GM18873 (cell line): ENCODE measurements around the gene KIDINS220.
A peak's percentile ranks its signal among the peaks of the same experiment; 100 is the strongest.

ENCODE experiments used
- ATAC-seq: cut with Tn5 transposase; IDR thresholded peaks from one replicate; pipeline ENCODE4 v1.9.1; 2021; ENCODE audit warnings: mild to moderate bottlenecking, moderate library complexity, moderate number of reproducible peaks; ENCODE audit not compliant: unreplicated experiment, low FRiP score

The KIDINS220 gene

DNA sequence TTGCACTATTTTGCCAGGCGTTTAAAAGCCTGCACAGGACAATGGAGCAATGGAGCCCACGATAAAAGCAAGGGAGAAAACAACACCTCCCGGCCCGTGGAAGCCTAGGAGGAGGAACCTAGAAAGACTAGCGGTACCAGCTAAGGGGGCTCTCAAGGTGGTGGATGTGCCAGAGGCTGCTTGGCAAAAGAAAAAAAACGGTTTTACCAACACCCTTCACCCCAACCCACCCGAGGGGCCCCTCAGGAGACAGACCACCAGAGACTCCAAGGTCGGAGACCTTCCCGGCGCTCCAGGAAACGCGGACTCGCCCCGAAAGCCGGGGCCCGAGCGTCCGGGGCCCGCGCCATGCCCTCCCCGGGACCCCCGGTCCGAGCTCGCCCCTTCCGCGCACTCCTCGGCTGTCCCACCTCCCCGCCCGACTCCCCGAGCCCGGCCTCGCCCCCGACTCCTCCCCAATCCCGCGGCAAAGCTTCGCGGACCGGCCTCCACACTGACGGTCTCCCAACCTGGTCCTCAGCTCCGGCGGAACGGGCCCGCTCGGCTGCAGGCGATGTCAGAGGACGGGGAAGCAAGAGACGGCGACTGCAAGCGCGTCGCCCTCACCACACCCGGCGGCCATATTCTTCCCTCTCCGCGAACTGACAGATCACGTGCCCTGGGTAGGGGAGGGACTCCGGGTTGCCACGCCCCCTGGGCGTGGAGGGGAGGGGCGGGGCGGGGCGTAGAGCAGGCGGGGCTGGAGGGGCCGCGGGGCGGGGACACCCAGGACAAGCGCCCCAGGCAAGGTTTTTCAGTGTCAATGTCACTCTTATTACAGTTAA, at the start of gene KIDINS220:
TSS of gene KIDINS220 (minus strand) at position 643 of the 824 bp plus-strand sequence. CDS start 10,520 bp downstream, outside the sequence.
- ATAC-seq, result peak; percentile 80

DNA sequence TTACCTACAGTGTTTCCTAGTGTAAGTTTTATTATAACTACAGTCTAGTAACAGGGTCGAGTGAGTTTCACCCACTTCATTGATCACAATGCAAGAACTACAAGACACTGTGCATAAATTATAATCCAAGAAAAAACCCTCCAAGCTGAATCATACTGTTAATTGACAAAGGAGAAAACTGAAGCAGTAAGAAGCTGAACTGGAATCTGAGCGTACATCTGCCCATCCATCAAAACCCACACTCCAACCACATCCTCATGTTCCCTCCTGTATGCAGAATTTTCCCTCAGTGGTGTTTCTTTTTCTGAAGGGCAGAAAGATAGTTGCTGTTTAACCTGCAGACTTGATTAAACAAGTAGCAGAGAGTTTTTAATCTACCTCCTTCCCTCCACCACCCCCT, 49.5 kb upstream of the KIDINS220 start:
- ATAC-seq, result no peak

DNA sequence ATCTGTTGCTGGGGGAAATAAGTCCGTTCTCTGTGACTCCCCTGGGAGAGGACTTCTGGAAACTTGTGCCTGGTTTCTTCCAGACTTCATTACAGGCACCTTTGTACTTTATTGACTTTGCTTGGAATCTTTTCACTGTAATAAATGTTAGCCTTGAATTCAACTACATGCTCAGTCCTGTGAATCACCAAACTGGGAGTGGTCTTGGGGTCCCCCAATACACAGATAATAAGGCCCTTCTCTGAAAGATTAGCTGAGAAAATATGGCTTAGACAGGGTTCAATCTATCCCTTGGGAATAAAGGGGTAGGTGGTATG, 48.7 kb upstream of the KIDINS220 start:
- ATAC-seq, result no peak

DNA sequence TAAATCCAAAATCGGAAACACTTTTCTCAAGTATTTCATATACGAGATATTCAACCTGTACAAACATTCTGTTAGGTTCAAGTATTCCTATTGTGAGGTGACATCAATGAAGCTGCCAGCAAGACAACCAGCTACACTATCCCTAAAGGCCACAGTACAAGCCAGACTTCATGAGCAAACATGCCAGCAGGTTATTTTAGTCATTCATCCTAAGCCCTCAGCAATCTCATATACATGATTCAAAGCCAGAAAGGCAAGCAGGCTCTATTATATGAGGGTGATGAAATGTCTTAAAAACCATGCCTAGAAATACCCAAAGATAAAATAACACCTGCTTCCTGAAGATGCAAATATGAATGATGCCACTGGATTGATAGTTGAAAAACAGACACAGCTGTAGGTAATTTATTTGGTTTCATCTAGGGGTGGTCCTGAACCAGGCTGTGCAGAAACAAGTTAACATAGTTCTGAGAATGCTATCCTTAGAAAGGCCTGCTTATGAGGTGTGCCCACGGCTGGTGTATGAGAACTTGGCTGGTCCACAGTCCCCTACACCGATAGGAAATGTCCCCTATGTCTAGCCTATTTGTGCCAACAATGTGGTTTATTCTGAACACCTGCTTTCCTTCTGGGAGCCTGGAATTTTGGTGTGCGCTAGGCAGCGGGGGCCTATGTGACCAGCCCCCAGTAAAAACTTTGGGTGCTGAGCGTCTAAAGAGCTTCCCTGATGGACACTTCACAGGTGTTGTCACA, 48.2 kb upstream of the KIDINS220 start:
- ATAC-seq, result no peak

DNA sequence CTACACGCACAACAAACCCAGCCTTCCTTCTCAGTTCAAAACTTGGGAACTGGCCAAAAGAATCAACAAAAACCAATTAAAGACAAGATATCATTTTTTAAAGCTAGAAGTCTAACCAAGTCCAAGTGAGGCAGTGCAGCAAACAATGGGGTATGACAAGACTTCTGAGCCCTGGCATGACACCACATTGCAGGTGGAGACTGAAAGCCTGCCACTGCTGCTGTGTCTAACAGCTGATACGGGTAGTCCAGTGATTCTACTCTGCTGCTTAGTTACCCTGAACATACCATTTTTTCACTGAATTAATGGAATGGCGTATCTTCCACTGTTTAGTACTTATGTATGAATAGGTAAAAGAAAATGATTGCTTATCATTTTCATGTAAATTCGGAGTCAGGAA, 47.4 kb upstream of the KIDINS220 start:
- ATAC-seq, result no peak

DNA sequence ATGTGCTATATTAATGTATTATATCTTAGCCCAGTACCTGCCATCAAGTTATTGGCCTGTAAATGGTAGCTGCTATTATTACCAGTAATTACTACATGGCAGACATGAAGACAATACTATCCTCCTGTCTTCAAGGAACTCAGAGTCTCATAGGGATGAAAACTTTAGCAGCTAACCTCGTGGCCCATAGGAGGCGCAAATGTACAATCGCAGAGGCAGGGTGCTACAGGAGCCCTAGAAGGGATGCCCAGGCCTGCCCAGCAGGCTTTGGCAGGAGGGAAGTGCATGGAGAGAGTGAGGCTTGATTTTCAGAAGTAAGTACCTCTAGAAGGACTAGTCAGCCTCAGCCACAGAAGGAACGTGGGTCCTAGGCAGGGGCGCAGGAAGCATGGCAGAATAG, 44.7 kb upstream of the KIDINS220 start:
- no peak for ATAC-seq

DNA sequence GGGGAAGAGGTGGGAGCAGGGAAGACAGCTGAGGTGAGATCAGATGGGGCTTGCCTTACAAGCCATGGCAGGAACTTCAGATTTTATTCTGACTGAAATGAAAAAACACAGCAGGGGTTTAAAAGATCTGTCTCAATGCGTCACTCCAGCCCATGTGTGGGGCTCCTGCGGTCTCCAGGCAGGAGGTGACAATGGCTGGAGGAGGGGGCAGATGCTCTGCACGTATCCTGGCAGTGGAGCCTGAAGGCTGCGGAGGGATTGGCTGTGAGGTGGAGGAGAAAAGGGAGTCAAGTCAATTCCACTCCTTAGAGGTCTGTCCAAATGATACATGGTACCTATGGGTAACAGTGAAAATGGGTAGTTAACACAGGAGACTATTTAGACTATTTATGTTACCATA, 40.5 kb upstream of the KIDINS220 start:
- ATAC-seq, result no peak

DNA sequence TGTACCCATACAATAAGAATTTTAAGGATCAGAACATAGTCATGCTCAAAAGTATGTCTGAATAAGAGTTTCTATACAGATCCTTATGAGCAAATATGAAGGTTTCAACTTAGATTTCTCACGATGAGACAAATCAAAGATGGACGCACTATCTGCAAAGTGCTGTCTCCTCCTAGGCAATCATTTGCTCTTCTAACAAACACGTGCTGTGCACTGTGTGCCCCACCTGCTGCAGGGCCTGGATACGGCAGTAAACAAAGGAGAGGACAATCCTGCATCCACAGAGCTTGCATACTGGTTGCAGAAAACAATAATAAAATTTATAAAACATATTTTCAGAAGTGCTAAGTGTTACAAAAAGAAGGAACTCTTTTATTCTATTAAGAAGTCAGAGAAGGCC, 39.9 kb upstream of the KIDINS220 start:
- ATAC-seq, result no peak

DNA sequence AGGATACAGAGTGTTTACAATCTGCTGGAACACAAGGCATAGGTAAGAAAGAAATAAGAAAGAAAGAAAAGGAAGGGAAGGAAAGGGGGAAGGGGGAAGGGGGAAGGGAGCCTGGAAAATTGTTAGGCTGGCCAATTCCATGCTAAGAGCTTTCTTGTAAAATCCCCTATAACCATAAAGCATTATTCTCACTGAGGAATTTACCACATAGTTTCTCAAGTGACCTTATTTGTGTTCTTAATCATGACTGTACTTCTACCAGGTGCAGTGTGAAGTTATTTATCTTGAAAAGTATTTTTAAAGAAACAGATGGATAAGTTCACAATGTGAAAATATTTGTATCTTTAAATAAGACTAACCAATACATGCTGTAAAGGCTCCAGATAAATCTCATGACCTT, 39.2 kb upstream of the KIDINS220 start:
- ATAC-seq, result no peak

DNA sequence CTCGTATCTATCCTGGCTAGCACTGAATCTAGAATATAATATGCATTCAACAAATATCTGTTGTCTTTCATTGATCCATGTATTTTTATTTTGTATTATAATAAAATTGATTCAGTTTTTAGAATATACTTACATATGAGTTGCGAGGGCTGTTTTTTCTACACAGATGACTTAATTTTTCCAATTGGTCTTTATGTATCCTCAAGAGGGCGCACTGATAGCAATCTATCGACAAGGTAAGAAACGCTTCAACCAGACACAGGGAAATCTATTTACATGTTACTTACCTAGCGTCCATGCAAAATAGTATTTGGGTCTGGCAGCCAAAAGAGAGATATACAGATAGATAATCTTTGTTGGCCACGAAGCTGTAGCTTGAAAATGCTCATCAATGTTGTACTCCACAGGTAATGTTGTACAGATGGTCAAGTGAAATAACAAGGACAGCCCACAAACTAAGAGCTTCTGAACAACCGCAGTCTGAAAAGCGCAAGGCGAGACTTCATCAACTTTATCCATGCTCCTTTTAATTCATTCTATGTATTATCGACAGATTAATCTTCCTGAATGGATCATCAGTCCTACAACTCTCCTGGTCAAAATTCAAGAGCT, 35.5 kb upstream of the KIDINS220 start:
- no peak for ATAC-seq

DNA sequence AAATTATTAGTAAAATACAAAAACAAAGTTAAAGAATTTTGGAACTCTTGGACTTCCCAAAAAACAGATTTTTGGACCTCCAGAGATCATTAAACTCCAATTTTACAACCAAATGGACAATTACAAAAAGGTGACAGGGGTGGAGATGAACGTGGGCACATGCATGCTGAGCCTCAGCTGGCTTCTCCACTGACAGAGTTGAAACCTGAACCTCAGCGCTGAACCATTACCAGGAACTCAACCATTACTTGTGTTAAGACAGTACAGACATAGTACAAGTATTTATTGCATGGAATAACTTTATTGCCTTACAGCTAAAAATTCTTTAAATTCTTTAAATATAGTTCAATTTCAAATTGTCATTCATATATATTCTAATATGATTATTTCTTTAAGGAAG, 33.0 kb upstream of the KIDINS220 start:
- ATAC-seq, result no peak

DNA sequence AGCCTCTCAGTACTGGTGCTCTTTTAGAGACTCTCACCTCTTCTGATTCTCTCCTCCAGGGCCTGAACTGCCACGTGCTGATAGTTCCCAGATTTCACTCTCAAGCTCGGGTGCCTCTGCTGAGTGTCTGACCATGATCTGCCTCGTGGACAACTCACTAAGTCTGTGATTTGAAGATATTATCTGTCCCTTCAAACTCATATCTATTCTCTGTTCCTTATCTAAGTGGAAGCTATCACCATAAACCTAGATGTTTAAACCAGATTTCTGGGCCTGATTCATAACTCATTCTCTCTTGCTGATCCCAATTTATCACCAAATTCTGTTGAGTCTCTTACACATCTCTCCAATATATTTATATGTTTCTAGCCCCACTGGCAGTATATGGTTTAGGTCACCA, 29.9 kb upstream of the KIDINS220 start:
- no peak for ATAC-seq

DNA sequence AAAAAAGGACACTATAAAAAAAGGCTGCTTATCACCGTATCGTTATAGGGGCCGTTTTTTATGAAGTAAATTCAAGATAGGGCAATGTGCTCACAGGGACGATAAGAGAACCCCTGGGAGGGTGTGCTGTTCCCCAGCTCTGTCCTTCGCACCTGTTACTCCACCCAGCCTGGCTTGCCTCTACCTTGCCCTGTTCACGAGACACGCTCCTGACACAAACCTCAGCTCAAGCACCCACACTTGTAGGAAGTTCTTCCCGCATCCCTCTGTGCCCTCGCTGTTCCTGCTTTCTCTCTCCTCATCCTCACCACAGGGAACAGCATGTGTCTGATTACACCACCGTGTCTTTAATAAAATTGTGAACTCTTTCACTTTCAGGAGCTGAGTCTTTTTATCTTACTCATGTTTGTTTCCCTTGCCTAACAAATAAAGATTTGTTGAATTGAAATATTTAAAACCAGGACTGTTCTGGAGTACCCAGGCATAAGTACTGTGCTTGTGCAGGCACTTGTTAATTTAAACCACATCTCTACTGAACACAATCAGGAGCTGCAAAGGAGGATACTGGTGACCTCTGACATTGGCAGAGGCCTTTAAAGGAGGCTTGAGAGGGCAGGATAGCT, 26.0 kb upstream of the KIDINS220 start:
- no peak for ATAC-seq

DNA sequence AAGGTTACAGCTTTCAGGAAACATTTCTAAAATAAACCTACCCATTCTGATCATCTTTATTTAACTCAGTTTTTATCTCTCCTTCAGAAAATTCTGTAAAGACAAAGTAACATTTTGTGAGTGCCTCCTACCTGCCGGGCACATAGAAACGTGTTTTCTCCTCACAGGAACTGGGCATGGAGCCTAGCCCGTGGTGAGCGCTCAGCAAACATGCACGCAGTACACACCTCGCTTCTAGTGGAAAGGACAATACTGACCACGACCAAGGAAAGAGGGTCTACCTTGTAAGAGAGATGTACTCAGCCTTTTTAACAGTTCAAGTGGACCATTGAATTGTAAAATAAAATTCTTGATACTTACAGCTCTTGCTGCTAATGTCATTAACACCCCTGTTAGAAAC, 24.8 kb upstream of the KIDINS220 start:
- no peak for ATAC-seq

DNA sequence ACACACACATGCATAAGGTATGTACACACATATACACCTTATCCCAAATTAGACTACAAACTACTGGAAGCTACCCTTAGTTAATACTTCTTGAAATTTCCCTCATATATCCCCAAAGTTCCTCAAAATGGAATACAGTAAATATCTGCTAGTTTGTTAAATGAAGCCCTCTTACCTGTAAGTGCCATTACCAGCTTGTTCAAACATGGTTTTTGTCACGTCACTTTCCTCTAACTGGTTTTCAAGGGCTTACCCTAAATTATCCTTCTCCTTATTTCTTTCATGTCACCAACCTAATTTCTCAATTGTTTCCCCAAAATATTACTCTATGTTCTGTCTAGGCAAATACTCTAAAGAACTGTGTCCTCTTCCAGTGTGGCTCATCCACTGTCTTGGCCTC, 24.4 kb upstream of the KIDINS220 start:
- ATAC-seq, result no peak

DNA sequence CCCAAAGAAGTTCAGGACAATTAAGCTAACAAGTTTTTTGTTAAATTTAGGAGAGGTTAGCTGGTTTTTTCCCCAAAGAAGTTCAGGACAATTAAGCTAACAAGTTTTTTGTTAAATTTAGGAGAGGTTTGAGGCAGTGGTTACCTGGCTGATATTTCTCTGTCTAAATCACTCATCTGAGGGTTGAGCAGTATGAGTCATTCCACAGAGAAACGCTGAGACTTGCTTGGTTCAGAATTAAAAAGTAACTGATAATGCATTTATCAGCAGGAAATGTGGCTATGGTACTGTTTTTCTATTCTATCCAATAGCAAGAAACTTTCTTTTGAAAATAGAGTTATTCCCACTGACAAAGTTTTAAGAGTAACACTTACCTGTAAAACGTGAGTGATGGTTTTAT, 22.8 kb upstream of the KIDINS220 start:
- no peak for ATAC-seq

DNA sequence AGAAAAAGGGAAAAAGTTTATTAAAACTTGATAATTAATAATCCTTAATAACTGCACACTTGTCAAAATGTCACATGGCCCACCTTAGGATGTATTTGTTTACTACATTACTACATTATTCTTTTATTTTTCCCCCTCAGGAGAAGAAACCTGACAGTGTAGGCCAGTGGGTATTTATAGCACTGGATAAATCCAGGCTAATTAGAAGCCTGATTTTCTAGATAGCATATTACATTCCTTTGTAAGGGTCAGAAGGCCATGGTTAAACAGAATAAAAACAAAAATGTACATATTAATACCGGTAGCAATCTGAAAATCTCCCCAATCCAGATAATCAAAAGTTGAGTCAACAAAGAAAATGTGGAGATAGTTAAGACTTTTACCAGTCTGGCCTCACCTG, 21.5 kb upstream of the KIDINS220 start:
- ATAC-seq, result no peak

DNA sequence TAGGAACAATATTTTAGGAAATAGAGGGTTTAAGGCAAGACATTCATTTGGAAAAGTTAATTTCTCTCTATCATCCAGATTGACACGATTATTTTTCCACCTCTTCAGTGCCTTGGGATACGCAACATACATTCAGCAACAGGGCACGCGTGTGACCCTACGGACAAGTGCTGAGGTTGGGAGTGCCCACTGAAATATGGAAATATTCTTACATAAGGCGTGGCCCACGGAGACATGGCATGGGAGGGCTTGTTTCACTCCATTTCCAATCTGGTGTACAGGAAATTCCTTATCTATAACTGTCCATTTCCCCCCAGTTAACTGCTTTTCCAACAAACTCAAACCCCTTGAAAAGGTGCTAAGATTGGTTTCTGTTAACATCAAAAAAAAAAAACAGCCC, 20.9 kb upstream of the KIDINS220 start:
- ATAC-seq, result no peak

DNA sequence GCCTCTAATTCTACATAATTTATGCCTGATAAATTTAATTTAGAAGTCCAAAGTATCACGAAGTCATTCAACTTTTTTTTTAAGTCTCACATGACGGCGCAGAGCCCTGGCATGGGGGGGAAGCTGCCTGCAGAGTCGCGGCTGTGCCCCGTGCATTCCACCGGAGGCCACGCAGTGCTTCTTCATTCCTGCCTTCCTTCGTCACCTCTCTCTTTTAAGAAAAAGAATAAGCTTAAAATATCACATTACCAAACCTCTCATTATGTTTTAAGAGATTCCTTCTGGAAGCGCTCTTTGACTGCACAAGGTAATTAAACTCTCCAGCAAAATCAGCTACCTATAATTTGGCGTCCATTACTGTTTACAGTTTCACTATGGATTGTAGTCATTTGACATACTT, 20.3 kb upstream of the KIDINS220 start:
- no peak for ATAC-seq

DNA sequence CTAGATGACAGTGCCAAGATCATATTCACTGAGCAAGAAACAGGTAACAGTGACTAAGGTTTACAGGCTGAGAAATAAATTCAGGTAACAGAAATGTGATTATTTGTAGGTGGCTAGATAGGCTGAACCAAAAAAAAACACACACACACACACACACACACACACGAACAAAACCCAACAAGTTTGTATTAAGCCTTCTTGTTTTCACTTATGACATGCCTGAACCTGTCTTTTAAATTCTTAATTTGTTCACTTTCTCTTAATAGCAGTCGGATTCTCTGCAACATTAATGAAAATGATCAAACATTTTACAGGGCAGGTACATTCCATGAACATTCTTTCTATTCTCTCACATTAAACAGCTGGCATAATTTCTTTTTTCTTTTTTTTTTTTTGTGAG, 18.8 kb upstream of the KIDINS220 start:
- ATAC-seq, result no peak

DNA sequence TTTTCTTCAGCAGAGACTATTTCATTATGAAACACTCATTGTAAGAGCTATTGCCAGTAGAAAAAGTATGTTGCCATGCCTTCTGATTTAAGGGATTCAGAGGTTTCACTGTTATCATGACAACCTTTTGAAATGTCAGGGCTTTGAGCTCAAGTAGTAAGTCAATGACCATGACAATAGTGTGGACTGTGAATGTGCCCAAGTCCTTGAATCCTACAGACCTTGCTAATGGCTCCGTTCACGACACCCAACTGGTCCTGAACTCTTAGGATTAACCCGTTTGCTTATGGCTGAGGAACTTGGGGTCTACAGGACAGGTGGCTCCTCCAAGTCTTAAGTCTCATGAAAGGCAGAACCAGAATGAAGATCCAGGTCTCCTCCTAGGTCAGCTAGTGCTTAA, 17.6 kb upstream of the KIDINS220 start:
- ATAC-seq, result no peak
